Mesothelial cell of epicardium (in vitro differentiated cells): Measurements from ENCODE around the gene ENKUR. TPM values are rescaled to one million over a fixed set of nuclear protein-coding genes. Genes with fewer than 3 reads are reported as not detected.
A peak's percentile ranks its signal among the peaks of the same experiment; 100 is the strongest.

Experiments used
- DNase-seq, 2 experiments: peaks; one replicate each; pipeline ENCODE4 v3.0.0; 2021; ENCODE audit warnings: low spot score in 2 of 2; ENCODE audit not compliant: unreplicated experiment in 2 of 2
- H3K27ac Mint-ChIP-seq: 2 replicates; pipeline ENCODE4 v1.8.0; 2021; ENCODE audit warnings: mixed read lengths
- H3K27me3 Mint-ChIP-seq: 2 replicates; pipeline ENCODE4 v1.8.0; 2021; ENCODE audit warnings: low read depth, mixed read lengths
- H3K36me3 Mint-ChIP-seq: 2 replicates; pipeline ENCODE4 v1.8.0; 2021; ENCODE audit warnings: mixed read lengths
- H3K4me1 Mint-ChIP-seq: 2 replicates; pipeline ENCODE4 v1.8.0; 2021; ENCODE audit warnings: mixed read lengths
- H3K4me3 Mint-ChIP-seq: 2 replicates; pipeline ENCODE4 v1.8.0; 2021; ENCODE audit warnings: mild to moderate bottlenecking, moderate library complexity, mixed read lengths
- H3K9me3 Mint-ChIP-seq: 2 replicates; pipeline ENCODE4 v1.8.0; 2021; ENCODE audit warnings: mixed read lengths
- CTCF ChIP-seq: fragments of 200-600 bp; sonication (generic); IDR thresholded peaks from one replicate; pipeline ENCODE4 v1.5.0; 2021; ENCODE audit warnings: antibody characterized with exemption; ENCODE audit not compliant: unreplicated experiment
- total RNA-seq: library from RNA; stranded (reverse); gene quantifications from 3 replicates; pipeline ENCODE4 v1.2.1, GENCODE V29; 2021

Gene ENKUR
- total RNA-seq = 0.25 to 0.36 TPM (median 0.27 TPM) in 3 replicates

- peaks cover 23% of the 10 kb centered on the region for H3K4me1 Mint-ChIP-seq
These were observed at the start of gene ENKUR for GRCh38 chr10:25015828-25016375. Gene ENKUR (minus strand): TSS chr10:25016158. CDS start chr10:25015936, 222 bp downstream.

GRCh38 chr10:25064401-25064800 lies 48.4 kb upstream of the ENKUR start:
- Mint-ChIP-seq H3K27ac (no peak overlapping the region), H3K27me3 (no peaks in the 10 kb centered on the region), H3K4me1 (peaks cover 21% of the 10 kb centered on the region), H3K36me3 (no peaks in the 10 kb centered on the region), H3K4me3 (no peak overlapping the region), H3K9me3 (peaks cover 8% of the 10 kb centered on the region)
- no peak for TF ChIP-seq CTCF
- no peak for DNase-seq

More at GRCh38 chr10:25015828-25016375, at the start of gene ENKUR:
- Mint-ChIP-seq H3K36me3 (peaks cover 3% of the 10 kb centered on the region), H3K27ac (peak within 1 kb of the TSS; percentile 99), H3K4me3 (peak within 1 kb of the TSS; percentile 84), H3K27me3 (no peaks in the 10 kb centered on the region), H3K9me3 (peaks cover 11% of the 10 kb centered on the region)
- peak; percentile 87 to 91 for DNase-seq
- no peak for TF ChIP-seq CTCF

- Mint-ChIP-seq H3K27ac (no peak overlapping the region), H3K27me3 (no peaks in the 10 kb centered on the region), H3K4me1 (peaks cover 21% of the 10 kb centered on the region), H3K9me3 (peaks cover 8% of the 10 kb centered on the region), H3K4me3 (no peak overlapping the region), H3K36me3 (no peaks in the 10 kb centered on the region)
- DNase-seq = no peak
- no peak for TF ChIP-seq CTCF
These were observed 47.7 kb upstream of the ENKUR start for GRCh38 chr10:25063644-25064043.

GRCh38 chr10:25063157-25063556 lies 47.2 kb upstream of the ENKUR start:
- no peaks in the 10 kb centered on the region for H3K36me3 Mint-ChIP-seq
- no peak for TF ChIP-seq CTCF
- peaks cover 21% of the 10 kb centered on the region for H3K4me1 Mint-ChIP-seq
- no peaks in the 10 kb centered on the region for H3K27me3 Mint-ChIP-seq
- H3K9me3 Mint-ChIP-seq = peaks cover 8% of the 10 kb centered on the region
- H3K4me3 Mint-ChIP-seq = no peak overlapping the region
- no peak for DNase-seq
- no peak overlapping the region for H3K27ac Mint-ChIP-seq

GRCh38 chr10:25061711-25062449 lies 45.9 kb upstream of the ENKUR start:
- Mint-ChIP-seq H3K27me3 (no peaks in the 10 kb centered on the region), H3K4me3 (no peak overlapping the region), H3K4me1 (peaks cover 21% of the 10 kb centered on the region), H3K27ac (peak overlapping the region; percentile 92), H3K9me3 (peaks cover 8% of the 10 kb centered on the region), H3K36me3 (no peaks in the 10 kb centered on the region)
- no peak for DNase-seq
- no peak for TF ChIP-seq CTCF
